Psoas muscle (tissue), 8 donors: ENCODE results near the gene IRX3. TPM values are rescaled to one million over a fixed set of nuclear protein-coding genes. Genes with fewer than 3 reads are reported as not detected.

Experiments
- ATAC-seq, 4 donors: fragments of 200-7000 bp; cut with Tn5 transposase; one replicate each; pipeline ENCODE4 v1.9.1; 2020; ENCODE audit warnings: moderate library complexity in 3 of 4, mild to moderate bottlenecking in 2 of 4
- DNase-seq, 2 donors: peaks; one replicate each; pipeline ENCODE4 v3.0.0-alpha.2; 2020
- H3K27ac ChIP-seq: fragments of 200-600 bp; one replicate; pipeline ENCODE4 v1.8.0; 2022
- H3K27me3 ChIP-seq, 3 donors: fragments of 200-600 bp in 1 of 3; one replicate each; pipeline versions ENCODE4 v1.6.1 to v1.8.0; 2013 to 2022; ENCODE audit warnings: low read length in 2 of 3, mild to moderate bottlenecking in 2 of 3, moderate library complexity in 1 of 3; ENCODE audit not compliant: insufficient read depth in 3 of 3
- H3K36me3 ChIP-seq, 2 donors: fragments of 200-600 bp in 1 of 2; one replicate each; pipeline versions ENCODE4 v1.6.1 to v1.8.0; 2013 to 2022; ENCODE audit warnings: low read depth in 1 of 2, mild to moderate bottlenecking in 1 of 2, moderate library complexity in 1 of 2; ENCODE audit not compliant: insufficient read depth in 1 of 2
- H3K4me1 ChIP-seq: fragments of 200-600 bp; one replicate; pipeline ENCODE4 v1.8.0; 2022
- H3K4me3 ChIP-seq: fragments of 200-600 bp; one replicate; pipeline ENCODE4 v1.8.0; 2022; ENCODE audit warnings: mild to moderate bottlenecking
- H3K9me3 ChIP-seq: fragments of 200-600 bp; one replicate; pipeline ENCODE4 v1.8.0; 2022
- CTCF ChIP-seq: fragments of 200-600 bp; IDR thresholded peaks from one replicate; pipeline ENCODE4 v1.8.0; 2022; ENCODE audit warnings: antibody characterized with exemption
- WGBS, 3 donors: extraction: QIAGEN DNeasy Blood & Tissue Kit; methylation state at CpG; one replicate each; pipeline versions ENCODE4 v1.1.6 to v1.1.7; 2013; 5-methylcytosine and 5-hydroxymethylcytosine counted together
- intact Hi-C, 2 donors: fragments of 100-400 bp; cut with DNase I; formaldehyde crosslinking; loops; one replicate each; pipeline versions ENCODE4 v1.11.0 to v1.14.2; 2022
- polyA plus RNA-seq, 3 donors: library from polyadenylated mRNA; stranded (reverse); fragments of 200-250 nt; gene quantifications; one replicate each; pipeline ENCODE4 v1.2.3, GENCODE V29; 2013
- total RNA-seq, 4 donors: library from RNA; stranded (reverse); fragmentation: NEBNext Ultra II Directional in 2 of 4; extraction: Animal tissue kit (Norgen Biotek cat#: 25700) in 2 of 4; gene quantifications; one replicate each; pipeline versions ENCODE4 v1.2.1 to v1.2.4, GENCODE V29; 2021 to 2023
- donor health status: healthy with polysubstance abuse.
- donor health status: DM: no; HTN: no; CAD: no; lungs with moderate emphysema.
- donor health status: Bipolar disorder and iron deficiency.
- donor health status: healthy.
- donor health status: DM: yes; HTN: yes; CAD: no.
- donor health status: DM: no; HTN: no; CAD: no.
- donor health status: DM: no; HTN: no; CAD: no.
- donor health status: DM: yes; HTN: yes; CAD: no.

The IRX3 gene
- total and polyA plus RNA-seq, 7 donors, result 0.94 to 27.6 (median 9.8) TPM

GRCh38 chr16:54327609-54328008 is 41.0 kb upstream of the IRX3 start:
- Histone ChIP-seq H3K36me3 (no peaks in the 10 kb centered on the region), H3K9me3 (no peaks in the 10 kb centered on the region), H3K4me1 (no peaks in the 10 kb centered on the region), H3K27ac (no peak overlapping the region), H3K4me3 (no peak overlapping the region), H3K27me3 (no peaks in the 10 kb centered on the region)
- no peak for DNase-seq
- WGBS, 3 donors, result 75 to 85% (median 83%) methylated on average over 5 of the region's 5 CpGs
- intact Hi-C loops, result no loop called here
- ATAC-seq, result no peak
- no peak for TF ChIP-seq CTCF

- TF ChIP-seq CTCF, result no peak
- Histone ChIP-seq H3K4me3 (no peak overlapping the region), H3K4me1 (no peaks in the 10 kb centered on the region), H3K27ac (no peak overlapping the region), H3K36me3 (no peaks in the 10 kb centered on the region), H3K27me3 (no peaks in the 10 kb centered on the region), H3K9me3 (no peaks in the 10 kb centered on the region)
- DNase-seq, result no peak
- intact Hi-C loops, result no loop called here
- ATAC-seq, result peak in 2 of 4 donors; percentile 38 to 46
- WGBS, 3 donors, result 27 to 62% (median 38%) methylated on average over 3 of the region's 3 CpGs
Measured at GRCh38 chr16:54326266-54326662, 39.7 kb upstream of the IRX3 start.

GRCh38 chr16:54325616-54326265 is 39.2 kb upstream of the IRX3 start:
- Histone ChIP-seq H3K4me3 (no peak overlapping the region), H3K27ac (no peak overlapping the region), H3K27me3 (no peaks in the 10 kb centered on the region), H3K36me3 (no peaks in the 10 kb centered on the region), H3K9me3 (no peaks in the 10 kb centered on the region), H3K4me1 (no peaks in the 10 kb centered on the region)
- no peak for ATAC-seq
- WGBS, 3 donors, result 24 to 61% (median 39%) methylated on average over 5 of the region's 5 CpGs
- no peak for DNase-seq
- TF ChIP-seq CTCF, result no peak
- intact Hi-C loops, result no loop called here

- Histone ChIP-seq H3K27me3 (no peaks in the 10 kb centered on the region), H3K36me3 (no peaks in the 10 kb centered on the region), H3K4me1 (no peaks in the 10 kb centered on the region), H3K27ac (no peak overlapping the region), H3K9me3 (no peaks in the 10 kb centered on the region), H3K4me3 (no peak overlapping the region)
- intact Hi-C loops, result no loop called here
- WGBS, 3 donors, result 93 to 100% (median 97%) methylated on average over 2 of the region's 2 CpGs
- DNase-seq (no peak), ATAC-seq (no peak)
- no peak for TF ChIP-seq CTCF
Measured at GRCh38 chr16:54324716-54325115, 38.1 kb upstream of the IRX3 start.

GRCh38 chr16:54320697-54321340 is 34.2 kb upstream of the IRX3 start:
- no peak for TF ChIP-seq CTCF
- WGBS, 3 donors, result 66 to 76% (median 73%) methylated on average over 9 of the region's 9 CpGs
- Histone ChIP-seq H3K27me3 (no peaks in the 10 kb centered on the region), H3K27ac (no peak overlapping the region), H3K9me3 (no peaks in the 10 kb centered on the region), H3K4me3 (no peak overlapping the region), H3K4me1 (no peaks in the 10 kb centered on the region), H3K36me3 (no peaks in the 10 kb centered on the region)
- DNase-seq, result no peak
- no peak for ATAC-seq
- intact Hi-C loops, result no loop called here
